Measurements from ENCODE around the gene MUC2. TPM values are rescaled to one million over a fixed set of nuclear protein-coding genes. Genes with fewer than 3 reads are reported as not detected.

Gene MUC2
- total and polyA plus RNA-seq, 2 experiments from 2014 or later = not detected

DNA sequence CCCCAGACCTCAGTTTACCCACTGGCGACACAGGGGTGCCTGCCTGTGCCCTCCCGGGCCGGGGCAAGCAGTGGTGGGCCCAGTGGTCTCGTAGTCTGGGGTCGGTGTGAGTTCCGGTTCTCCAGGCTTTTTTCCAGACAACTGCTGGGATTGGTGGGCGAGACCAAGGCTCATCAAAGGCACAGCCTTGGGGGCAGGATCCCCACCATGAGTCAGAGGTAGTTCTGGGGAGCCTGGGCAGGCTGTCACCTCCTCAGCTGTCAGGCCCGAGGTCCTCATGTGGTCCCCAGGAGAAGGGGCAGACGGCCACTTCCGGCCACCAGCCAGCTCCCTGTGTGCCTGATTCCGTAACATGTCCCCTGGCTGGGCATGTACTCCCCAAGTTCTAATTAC is 827 bp upstream of the MUC2 start:
- Histone ChIP-seq H3K36me3 (ENCODE audit: insufficient read depth) (no peaks in the 10 kb centered on the region), H3K27me3 (ENCODE audit: insufficient read depth) (no peaks in the 10 kb centered on the region), H3K79me2 (replicated peaks; ENCODE audit: insufficient read depth) (no peaks in the 10 kb centered on the region), H3K4me1 (ENCODE audit: insufficient read depth) (no peaks in the 10 kb centered on the region), H3K4me3 (no peak overlapping the region), H2AFZ (no peak overlapping the region), H3K27ac (ENCODE audit: low read depth) (no peak overlapping the region), H3K4me2 (no peak overlapping the region), H3F3A (replicated peaks; ENCODE audit: low read depth) (no peaks in the 10 kb centered on the region), H4K20me1 (replicated peaks; ENCODE audit: insufficient read depth) (no peaks in the 10 kb centered on the region), H3K9me2 (ENCODE audit: insufficient read depth) (no peaks in the 10 kb centered on the region)
- ATAC-seq (no peak), DNase-seq (ENCODE audit: low spot score) (no peak)
- H3K36me3 Mint-ChIP-seq (ENCODE audit: low read depth) = no peaks in the 10 kb centered on the region
- peaks cover 4% of the 10 kb centered on the region for H3K27me3 Mint-ChIP-seq (ENCODE audit: insufficient read depth, low read depth, poor library complexity)
- H3K4me1 Mint-ChIP-seq = no peaks in the 10 kb centered on the region
- H3K9me3 Mint-ChIP-seq = no peaks in the 10 kb centered on the region
- H3K4me3 Mint-ChIP-seq = no peak overlapping the region
- H3K27ac Mint-ChIP-seq = no peak overlapping the region
- TF ChIP-seq, protein P1, sequence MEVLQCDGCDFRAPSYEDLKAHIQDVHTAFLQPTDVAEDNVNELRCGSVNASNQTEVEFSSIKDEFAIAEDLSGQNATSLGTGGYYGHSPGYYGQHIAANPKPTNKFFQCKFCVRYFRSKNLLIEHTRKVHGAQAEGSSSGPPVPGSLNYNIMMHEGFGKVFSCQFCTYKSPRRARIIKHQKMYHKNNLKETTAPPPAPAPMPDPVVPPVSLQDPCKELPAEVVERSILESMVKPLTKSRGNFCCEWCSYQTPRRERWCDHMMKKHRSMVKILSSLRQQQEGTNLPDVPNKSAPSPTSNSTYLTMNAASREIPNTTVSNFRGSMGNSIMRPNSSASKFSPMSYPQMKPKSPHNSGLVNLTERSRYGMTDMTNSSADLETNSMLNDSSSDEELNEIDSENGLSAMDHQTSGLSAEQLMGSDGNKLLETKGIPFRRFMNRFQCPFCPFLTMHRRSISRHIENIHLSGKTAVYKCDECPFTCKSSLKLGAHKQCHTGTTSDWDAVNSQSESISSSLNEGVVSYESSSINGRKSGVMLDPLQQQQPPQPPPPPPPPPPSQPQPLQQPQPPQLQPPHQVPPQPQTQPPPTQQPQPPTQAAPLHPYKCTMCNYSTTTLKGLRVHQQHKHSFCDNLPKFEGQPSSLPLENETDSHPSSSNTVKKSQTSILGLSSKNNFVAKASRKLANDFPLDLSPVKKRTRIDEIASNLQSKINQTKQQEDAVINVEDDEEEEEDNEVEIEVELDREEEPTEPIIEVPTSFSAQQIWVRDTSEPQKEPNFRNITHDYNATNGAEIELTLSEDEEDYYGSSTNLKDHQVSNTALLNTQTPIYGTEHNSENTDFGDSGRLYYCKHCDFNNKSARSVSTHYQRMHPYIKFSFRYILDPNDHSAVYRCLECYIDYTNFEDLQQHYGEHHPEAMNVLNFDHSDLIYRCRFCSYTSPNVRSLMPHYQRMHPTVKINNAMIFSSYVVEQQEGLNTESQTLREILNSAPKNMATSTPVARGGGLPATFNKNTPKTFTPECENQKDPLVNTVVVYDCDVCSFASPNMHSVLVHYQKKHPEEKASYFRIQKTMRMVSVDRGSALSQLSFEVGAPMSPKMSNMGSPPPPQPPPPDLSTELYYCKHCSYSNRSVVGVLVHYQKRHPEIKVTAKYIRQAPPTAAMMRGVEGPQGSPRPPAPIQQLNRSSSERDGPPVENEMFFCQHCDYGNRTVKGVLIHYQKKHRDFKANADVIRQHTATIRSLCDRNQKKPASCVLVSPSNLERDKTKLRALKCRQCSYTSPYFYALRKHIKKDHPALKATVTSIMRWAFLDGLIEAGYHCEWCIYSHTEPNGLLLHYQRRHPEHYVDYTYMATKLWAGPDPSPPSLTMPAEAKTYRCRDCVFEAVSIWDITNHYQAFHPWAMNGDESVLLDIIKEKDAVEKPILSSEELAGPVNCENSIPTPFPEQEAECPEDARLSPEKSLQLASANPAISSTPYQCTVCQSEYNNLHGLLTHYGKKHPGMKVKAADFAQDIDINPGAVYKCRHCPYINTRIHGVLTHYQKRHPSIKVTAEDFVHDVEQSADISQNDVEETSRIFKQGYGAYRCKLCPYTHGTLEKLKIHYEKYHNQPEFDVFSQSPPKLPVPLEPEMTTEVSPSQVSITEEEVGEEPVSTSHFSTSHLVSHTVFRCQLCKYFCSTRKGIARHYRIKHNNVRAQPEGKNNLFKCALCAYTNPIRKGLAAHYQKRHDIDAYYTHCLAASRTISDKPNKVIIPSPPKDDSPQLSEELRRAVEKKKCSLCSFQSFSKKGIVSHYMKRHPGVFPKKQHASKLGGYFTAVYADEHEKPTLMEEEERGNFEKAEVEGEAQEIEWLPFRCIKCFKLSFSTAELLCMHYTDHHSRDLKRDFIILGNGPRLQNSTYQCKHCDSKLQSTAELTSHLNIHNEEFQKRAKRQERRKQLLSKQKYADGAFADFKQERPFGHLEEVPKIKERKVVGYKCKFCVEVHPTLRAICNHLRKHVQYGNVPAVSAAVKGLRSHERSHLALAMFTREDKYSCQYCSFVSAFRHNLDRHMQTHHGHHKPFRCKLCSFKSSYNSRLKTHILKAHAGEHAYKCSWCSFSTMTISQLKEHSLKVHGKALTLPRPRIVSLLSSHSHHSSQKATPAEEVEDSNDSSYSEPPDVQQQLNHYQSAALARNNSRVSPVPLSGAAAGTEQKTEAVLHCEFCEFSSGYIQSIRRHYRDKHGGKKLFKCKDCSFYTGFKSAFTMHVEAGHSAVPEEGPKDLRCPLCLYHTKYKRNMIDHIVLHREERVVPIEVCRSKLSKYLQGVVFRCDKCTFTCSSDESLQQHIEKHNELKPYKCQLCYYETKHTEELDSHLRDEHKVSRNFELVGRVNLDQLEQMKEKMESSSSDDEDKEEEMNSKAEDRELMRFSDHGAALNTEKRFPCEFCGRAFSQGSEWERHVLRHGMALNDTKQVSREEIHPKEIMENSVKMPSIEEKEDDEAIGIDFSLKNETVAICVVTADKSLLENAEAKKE (CRISPR knock-in tag; IDR thresholded peaks at IDR 0.05) = no peak
- TF ChIP-seq, protein P2, sequence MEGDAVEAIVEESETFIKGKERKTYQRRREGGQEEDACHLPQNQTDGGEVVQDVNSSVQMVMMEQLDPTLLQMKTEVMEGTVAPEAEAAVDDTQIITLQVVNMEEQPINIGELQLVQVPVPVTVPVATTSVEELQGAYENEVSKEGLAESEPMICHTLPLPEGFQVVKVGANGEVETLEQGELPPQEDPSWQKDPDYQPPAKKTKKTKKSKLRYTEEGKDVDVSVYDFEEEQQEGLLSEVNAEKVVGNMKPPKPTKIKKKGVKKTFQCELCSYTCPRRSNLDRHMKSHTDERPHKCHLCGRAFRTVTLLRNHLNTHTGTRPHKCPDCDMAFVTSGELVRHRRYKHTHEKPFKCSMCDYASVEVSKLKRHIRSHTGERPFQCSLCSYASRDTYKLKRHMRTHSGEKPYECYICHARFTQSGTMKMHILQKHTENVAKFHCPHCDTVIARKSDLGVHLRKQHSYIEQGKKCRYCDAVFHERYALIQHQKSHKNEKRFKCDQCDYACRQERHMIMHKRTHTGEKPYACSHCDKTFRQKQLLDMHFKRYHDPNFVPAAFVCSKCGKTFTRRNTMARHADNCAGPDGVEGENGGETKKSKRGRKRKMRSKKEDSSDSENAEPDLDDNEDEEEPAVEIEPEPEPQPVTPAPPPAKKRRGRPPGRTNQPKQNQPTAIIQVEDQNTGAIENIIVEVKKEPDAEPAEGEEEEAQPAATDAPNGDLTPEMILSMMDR (conservative IDR thresholded peaks at IDR 0.05; ENCODE audit: low read depth in 2 of 2) = no peak
- TF ChIP-seq ZNF331 (CRISPR knock-in tag; IDR thresholded peaks at IDR 0.05; ENCODE audit: low read depth) = no peak
- no peak for TF ChIP-seq JUNB (IDR thresholded peaks at IDR 0.05; ENCODE audit: unreplicated experiment)
- TF ChIP-seq, protein P3, sequence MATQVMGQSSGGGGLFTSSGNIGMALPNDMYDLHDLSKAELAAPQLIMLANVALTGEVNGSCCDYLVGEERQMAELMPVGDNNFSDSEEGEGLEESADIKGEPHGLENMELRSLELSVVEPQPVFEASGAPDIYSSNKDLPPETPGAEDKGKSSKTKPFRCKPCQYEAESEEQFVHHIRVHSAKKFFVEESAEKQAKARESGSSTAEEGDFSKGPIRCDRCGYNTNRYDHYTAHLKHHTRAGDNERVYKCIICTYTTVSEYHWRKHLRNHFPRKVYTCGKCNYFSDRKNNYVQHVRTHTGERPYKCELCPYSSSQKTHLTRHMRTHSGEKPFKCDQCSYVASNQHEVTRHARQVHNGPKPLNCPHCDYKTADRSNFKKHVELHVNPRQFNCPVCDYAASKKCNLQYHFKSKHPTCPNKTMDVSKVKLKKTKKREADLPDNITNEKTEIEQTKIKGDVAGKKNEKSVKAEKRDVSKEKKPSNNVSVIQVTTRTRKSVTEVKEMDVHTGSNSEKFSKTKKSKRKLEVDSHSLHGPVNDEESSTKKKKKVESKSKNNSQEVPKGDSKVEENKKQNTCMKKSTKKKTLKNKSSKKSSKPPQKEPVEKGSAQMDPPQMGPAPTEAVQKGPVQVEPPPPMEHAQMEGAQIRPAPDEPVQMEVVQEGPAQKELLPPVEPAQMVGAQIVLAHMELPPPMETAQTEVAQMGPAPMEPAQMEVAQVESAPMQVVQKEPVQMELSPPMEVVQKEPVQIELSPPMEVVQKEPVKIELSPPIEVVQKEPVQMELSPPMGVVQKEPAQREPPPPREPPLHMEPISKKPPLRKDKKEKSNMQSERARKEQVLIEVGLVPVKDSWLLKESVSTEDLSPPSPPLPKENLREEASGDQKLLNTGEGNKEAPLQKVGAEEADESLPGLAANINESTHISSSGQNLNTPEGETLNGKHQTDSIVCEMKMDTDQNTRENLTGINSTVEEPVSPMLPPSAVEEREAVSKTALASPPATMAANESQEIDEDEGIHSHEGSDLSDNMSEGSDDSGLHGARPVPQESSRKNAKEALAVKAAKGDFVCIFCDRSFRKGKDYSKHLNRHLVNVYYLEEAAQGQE (IDR thresholded peaks at IDR 0.05; ENCODE audit: unreplicated experiment) = no peak
- TF ChIP-seq CREB1 (CRISPR knock-in tag; IDR thresholded peaks at IDR 0.05; ENCODE audit: low read depth) = no peak
- TF ChIP-seq EZH2phosphoT487 (IDR thresholded peaks at IDR 0.05; ENCODE audit: unreplicated experiment) = no peak
- TF ChIP-seq, protein P4, sequence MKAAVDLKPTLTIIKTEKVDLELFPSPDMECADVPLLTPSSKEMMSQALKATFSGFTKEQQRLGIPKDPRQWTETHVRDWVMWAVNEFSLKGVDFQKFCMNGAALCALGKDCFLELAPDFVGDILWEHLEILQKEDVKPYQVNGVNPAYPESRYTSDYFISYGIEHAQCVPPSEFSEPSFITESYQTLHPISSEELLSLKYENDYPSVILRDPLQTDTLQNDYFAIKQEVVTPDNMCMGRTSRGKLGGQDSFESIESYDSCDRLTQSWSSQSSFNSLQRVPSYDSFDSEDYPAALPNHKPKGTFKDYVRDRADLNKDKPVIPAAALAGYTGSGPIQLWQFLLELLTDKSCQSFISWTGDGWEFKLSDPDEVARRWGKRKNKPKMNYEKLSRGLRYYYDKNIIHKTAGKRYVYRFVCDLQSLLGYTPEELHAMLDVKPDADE (IDR thresholded peaks at IDR 0.05) = no peak
- TF ChIP-seq NANOG (IDR thresholded peaks at IDR 0.05; ENCODE audit: borderline replicate concordance) = no peak
